Activated naive CD4-positive, alpha-beta T cell treated with anti-CD3 and anti-CD28 coated beads, Interleukin-2, amount 50 U/mL, for 24 hours (primary cell): ENCODE results near the gene ATOX1.
"Not testable (repeated sequence)": the region's sequence is repeated elsewhere in the genome, so short reads cannot be mapped to it uniquely, and the experiment has no call there.

Source experiments
- H3K27ac Mint-ChIP-seq: one replicate; pipeline ENCODE4 v1.8.0; 2021; ENCODE audit warnings: mild to moderate bottlenecking, mixed read lengths
- H3K27me3 Mint-ChIP-seq: one replicate; pipeline ENCODE4 v1.8.0; 2021; ENCODE audit warnings: mixed read lengths
- H3K36me3 Mint-ChIP-seq: one replicate; pipeline ENCODE4 v1.8.0; 2021; ENCODE audit warnings: mixed read lengths
- H3K4me1 Mint-ChIP-seq: one replicate; pipeline ENCODE4 v1.8.0; 2021; ENCODE audit warnings: mixed read lengths
- H3K4me3 Mint-ChIP-seq: one replicate; pipeline ENCODE4 v1.8.0; 2021; ENCODE audit warnings: mild to moderate bottlenecking, mixed read lengths
- H3K9me3 Mint-ChIP-seq: one replicate; pipeline ENCODE4 v1.8.0; 2021; ENCODE audit warnings: mixed read lengths

Gene ATOX1

GRCh38 chr5:151699071-151699901, 59.1 kb downstream of the ATOX1 start:
- no peaks in the 10 kb centered on the region for H3K27me3 Mint-ChIP-seq
- H3K36me3 Mint-ChIP-seq: no peaks in the 10 kb centered on the region
- no peak overlapping the region for H3K4me3 Mint-ChIP-seq
- H3K9me3 Mint-ChIP-seq: no peaks in the 10 kb centered on the region
- H3K4me1 Mint-ChIP-seq: no peaks in the 10 kb centered on the region
- H3K27ac Mint-ChIP-seq: no peak overlapping the region

GRCh38 chr5:151698081-151698480, 60.4 kb downstream of the ATOX1 start:
- H3K4me3 Mint-ChIP-seq, H3K36me3 Mint-ChIP-seq, H3K9me3 Mint-ChIP-seq, H3K4me1 Mint-ChIP-seq, H3K27me3 Mint-ChIP-seq, H3K27ac Mint-ChIP-seq: not testable (repeated sequence)

- H3K4me3 Mint-ChIP-seq: no peak overlapping the region
- no peak overlapping the region for H3K27ac Mint-ChIP-seq
- no peaks in the 10 kb centered on the region for H3K27me3 Mint-ChIP-seq
- H3K36me3 Mint-ChIP-seq: no peaks in the 10 kb centered on the region
- no peaks in the 10 kb centered on the region for H3K9me3 Mint-ChIP-seq
- no peaks in the 10 kb centered on the region for H3K4me1 Mint-ChIP-seq
These were observed 61.0 kb downstream of the ATOX1 start for GRCh38 chr5:151697452-151697851.

- Mint-ChIP-seq H3K36me3 (no peaks in the 10 kb centered on the region), H3K4me1 (no peaks in the 10 kb centered on the region), H3K9me3 (no peaks in the 10 kb centered on the region), H3K4me3 (no peak overlapping the region), H3K27ac (no peak overlapping the region), H3K27me3 (no peaks in the 10 kb centered on the region)
These were observed 61.9 kb downstream of the ATOX1 start for GRCh38 chr5:151696470-151697061.

- Mint-ChIP-seq H3K4me1 (no peaks in the 10 kb centered on the region), H3K4me3 (no peak overlapping the region), H3K9me3 (no peaks in the 10 kb centered on the region), H3K27me3 (no peaks in the 10 kb centered on the region), H3K27ac (no peak overlapping the region), H3K36me3 (no peaks in the 10 kb centered on the region)
These were observed 63.0 kb downstream of the ATOX1 start for GRCh38 chr5:151695464-151695863.

- Mint-ChIP-seq H3K4me1 (no peaks in the 10 kb centered on the region), H3K36me3 (no peaks in the 10 kb centered on the region), H3K9me3 (no peaks in the 10 kb centered on the region), H3K4me3 (no peak overlapping the region), H3K27me3 (no peaks in the 10 kb centered on the region), H3K27ac (no peak overlapping the region)
These were observed 64.4 kb downstream of the ATOX1 start for GRCh38 chr5:151694035-151694485.
